Lower leg skin (tissue), 3 donors: ENCODE measurements around the gene NTRK2.

Experiments used
- CTCF ChIP-seq, 3 donors: fragments of 450-650 bp; IDR thresholded peaks; one replicate each; pipeline ENCODE4 v1.5.1; 2016; ENCODE audit warnings: antibody characterized with exemption in 3 of 3, mild to moderate bottlenecking in 3 of 3, moderate library complexity in 2 of 3
- POLR2A ChIP-seq, 2 donors: fragments of 450-650 bp; IDR thresholded peaks; one replicate each; pipeline ENCODE4 v1.6.1; 2016 to 2017; ENCODE audit warnings: antibody characterized with exemption in 2 of 2, mild to moderate bottlenecking in 1 of 2, moderate library complexity in 1 of 2

GRCh38 chr9:84863372-84863771 is 193.8 kb downstream of the NTRK2 start:
- TF ChIP-seq POLR2A (IDR thresholded peaks at IDR 0.05) (no peak), CTCF (IDR thresholded peaks at IDR 0.05) (no peak)
